Spleen (tissue), 11 donors: ENCODE data around the gene SELENOP. TPM values are rescaled to one million over a fixed set of nuclear protein-coding genes. Genes with fewer than 3 reads are reported as not detected.

Experiments
- DNase-seq: peaks from one replicate; pipeline ENCODE4 v3.0.0-alpha.2; 2020
- H3K27ac ChIP-seq, 8 donors: fragments of 200-600 bp; sonication (generic) in 7 of 8; 1 replicate in 4 of 8; 2 replicates in 4 of 8; pipeline versions ENCODE4 v1.5.0 to v1.8.0; 2016 to 2021; ENCODE audit warnings: inconsistent platforms in 4 of 8, mild to moderate bottlenecking in 4 of 8, moderate library complexity in 1 of 8
- H3K27me3 ChIP-seq, 7 donors: fragments of 200-600 bp; sonication (generic) in 6 of 7; replicated peaks in 1 of 7; 1 replicate in 4 of 7; 2 replicates in 3 of 7; pipeline versions ENCODE4 v1.5.0 to v1.8.0; 2016 to 2021; ENCODE audit warnings: inconsistent platforms in 3 of 7, mild to moderate bottlenecking in 1 of 7
- H3K36me3 ChIP-seq, 6 donors: fragments of 200-600 bp; sonication (generic) in 5 of 6; 1 replicate in 4 of 6; 2 replicates in 2 of 6; pipeline versions ENCODE4 v1.5.0 to v1.8.0; 2016 to 2021; ENCODE audit warnings: inconsistent platforms in 2 of 6
- H3K4me1 ChIP-seq, 6 donors: fragments of 200-600 bp; sonication (generic) in 5 of 6; 1 replicate in 3 of 6; 2 replicates in 3 of 6; pipeline versions ENCODE4 v1.5.0 to v1.8.0; 2016 to 2021; ENCODE audit warnings: inconsistent platforms in 3 of 6
- H3K4me3 ChIP-seq, 8 donors: fragments of 200-600 bp; sonication (generic) in 7 of 8; 1 replicate in 4 of 8; 2 replicates in 4 of 8; pipeline versions ENCODE4 v1.5.0 to v1.8.0; 2016 to 2021; ENCODE audit warnings: inconsistent platforms in 4 of 8, mild to moderate bottlenecking in 4 of 8, moderate library complexity in 2 of 8
- H3K9me3 ChIP-seq, 8 donors: fragments of 200-600 bp; sonication (generic) in 7 of 8; 1 replicate in 4 of 8; 2 replicates in 4 of 8; pipeline versions ENCODE4 v1.5.0 to v1.8.0; 2016 to 2021; ENCODE audit warnings: inconsistent platforms in 4 of 8
- POLR2A ChIP-seq, 3 donors: fragments of 450-650 bp; IDR thresholded peaks; one replicate each; pipeline ENCODE4 v1.5.1; 2017; ENCODE audit warnings: antibody characterized with exemption in 3 of 3, mild to moderate bottlenecking in 1 of 3
- POLR2AphosphoS5 ChIP-seq, 3 donors: sonication (generic); formaldehyde crosslinking; IDR thresholded peaks; one replicate each; pipeline ENCODE4 v1.5.1; 2017; ENCODE audit warnings: antibody characterized with exemption in 3 of 3
- WGBS, 5 donors: extraction: QIAGEN DNeasy Blood & Tissue Kit in 3 of 5; methylation state at CpG; one replicate each; pipeline versions ENCODE4 v1.1.5 to v1.1.7; 2013 to 2018; 5-methylcytosine and 5-hydroxymethylcytosine counted together
- intact Hi-C: fragments of 100-400 bp; cut with DNase I; formaldehyde crosslinking; loops from one replicate; pipeline ENCODE4 v1.15.0; 2023; ENCODE audit warnings: low total_unique reads
- polyA plus RNA-seq, 3 donors: library from polyadenylated mRNA; stranded (reverse); fragments of 200-250 nt; gene quantifications; one replicate each; pipeline ENCODE4 v1.2.1, GENCODE V29; 2013
- total RNA-seq, 7 donors: library from RNA; depleted of rRNA in 3 of 7; stranded (reverse); fragments of >200 nt in 3 of 7; fragmentation: NEBNext Ultra II Directional in 4 of 7; extraction: Animal tissue kit (Norgen Biotek cat#: 25700) in 4 of 7; gene quantifications; one replicate each; pipeline versions ENCODE4 v1.1.0 to v1.2.1, GENCODE V29; 2016 to 2021
- TF ChIP-seq, protein P1 (sequence below), 11 experiments: fragments of 200-600 bp in 7 of 11; fragments of 450-650 bp in 4 of 11; sonication (generic) in 4 of 11; IDR thresholded peaks in 8 of 11; conservative IDR thresholded peaks in 3 of 11; 1 replicate in 7 of 11; 2 replicates in 4 of 11; pipeline versions ENCODE4 v1.4.0 to v1.8.0; 2016 to 2021; ENCODE audit warnings: antibody characterized with exemption in 11 of 11, inconsistent platforms in 4 of 11, mild to moderate bottlenecking in 1 of 11
- donor health status: healthy with polysubstance abuse.
- donor health status: DM: no; HTN: no; CAD: no; lungs with moderate emphysema.
- donor health status: DM: no; HTN: no; CAD: no.
- donor health status: Bipolar disorder and iron deficiency.
- donor health status: healthy.
- donor health status: DM: no; HTN: no; CAD: no.
- donor health status: DM: yes; HTN: yes; CAD: no.

SELENOP gene
- total and polyA plus RNA-seq, 10 donors, result 98.7 to 2,596 (median 950) TPM

- DNase-seq, result no peak
- peaks cover 0 to 17% (median 7%) of the 10 kb centered on the region in 6 donors for H3K4me1 ChIP-seq
- H3K4me3 ChIP-seq, result no peak overlapping the region
- H3K27me3 ChIP-seq, result no peaks in the 10 kb centered on the region
- WGBS, 5 donors, result 87 to 93% (median 92%) methylated on average over 19 of the region's 19 CpGs
- no peaks in the 10 kb centered on the region for H3K9me3 ChIP-seq
- intact Hi-C loops, result loop anchor here (10.0 kb wide), 1 partner anchor 61 kb away; no protein-coding TSS in a partner anchor
- H3K27ac ChIP-seq, result no peak overlapping the region
- TF ChIP-seq POLR2AphosphoS5 (IDR thresholded peaks at IDR 0.05) (no peak), POLR2A (IDR thresholded peaks at IDR 0.05) (no peak)
- TF ChIP-seq, protein P1, sequence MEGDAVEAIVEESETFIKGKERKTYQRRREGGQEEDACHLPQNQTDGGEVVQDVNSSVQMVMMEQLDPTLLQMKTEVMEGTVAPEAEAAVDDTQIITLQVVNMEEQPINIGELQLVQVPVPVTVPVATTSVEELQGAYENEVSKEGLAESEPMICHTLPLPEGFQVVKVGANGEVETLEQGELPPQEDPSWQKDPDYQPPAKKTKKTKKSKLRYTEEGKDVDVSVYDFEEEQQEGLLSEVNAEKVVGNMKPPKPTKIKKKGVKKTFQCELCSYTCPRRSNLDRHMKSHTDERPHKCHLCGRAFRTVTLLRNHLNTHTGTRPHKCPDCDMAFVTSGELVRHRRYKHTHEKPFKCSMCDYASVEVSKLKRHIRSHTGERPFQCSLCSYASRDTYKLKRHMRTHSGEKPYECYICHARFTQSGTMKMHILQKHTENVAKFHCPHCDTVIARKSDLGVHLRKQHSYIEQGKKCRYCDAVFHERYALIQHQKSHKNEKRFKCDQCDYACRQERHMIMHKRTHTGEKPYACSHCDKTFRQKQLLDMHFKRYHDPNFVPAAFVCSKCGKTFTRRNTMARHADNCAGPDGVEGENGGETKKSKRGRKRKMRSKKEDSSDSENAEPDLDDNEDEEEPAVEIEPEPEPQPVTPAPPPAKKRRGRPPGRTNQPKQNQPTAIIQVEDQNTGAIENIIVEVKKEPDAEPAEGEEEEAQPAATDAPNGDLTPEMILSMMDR (IDR thresholded peaks at IDR 0.05 in 8 of 11, conservative IDR thresholded peaks at IDR 0.05 in 3 of 11), result no peak
- no peaks in the 10 kb centered on the region for H3K36me3 ChIP-seq
These were observed 1.8 kb upstream of the SELENOP start for GRCh38 chr5:42813533-42813932.

GRCh38 chr5:42812620-42813019 lies 928 bp upstream of the SELENOP start:
- Histone ChIP-seq H3K27ac (peak overlapping the region in 7 of 8 donors; percentile 71 to 88 (median 78)), H3K4me3 (peak overlapping the region in 1 of 8 donors; percentile 73)
- WGBS, 5 donors, result 74 to 91% (median 89%) methylated on average over 2 of the region's 2 CpGs

DNA sequence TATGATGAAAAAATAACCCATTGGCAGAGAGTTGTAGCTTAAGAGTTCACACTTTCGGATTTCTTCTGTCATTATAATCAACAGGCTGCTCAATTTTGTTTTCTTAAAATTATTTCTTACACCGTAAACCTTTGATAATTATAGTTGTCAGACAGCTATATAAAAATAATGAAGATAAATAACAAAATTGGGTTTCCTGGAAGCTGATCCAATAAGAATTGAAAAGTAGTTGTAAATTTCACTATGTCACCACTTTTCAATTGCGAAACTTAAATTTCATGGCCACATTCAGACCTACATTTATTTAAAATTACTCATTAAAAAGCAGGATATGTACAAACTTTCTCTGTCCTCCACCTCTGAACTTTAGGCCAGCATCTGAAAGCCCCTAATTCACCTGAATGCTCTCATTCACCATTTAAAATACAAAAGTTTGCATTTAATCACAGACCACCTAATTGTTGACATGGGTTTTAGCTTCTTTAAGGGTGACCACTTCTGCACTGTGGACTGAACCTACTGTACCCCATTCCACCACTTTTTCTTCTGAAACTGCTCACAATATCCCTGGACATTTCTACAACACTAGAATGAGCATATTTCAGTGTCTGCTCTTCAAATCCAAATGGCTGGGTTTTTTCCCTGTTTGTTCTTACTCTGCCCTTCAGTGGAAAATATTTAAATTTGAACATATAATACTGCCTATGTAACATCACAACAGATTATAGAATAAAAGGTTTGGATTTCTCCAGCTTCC lies 680 bp downstream of the SELENOP start:
- Histone ChIP-seq H3K9me3 (no peaks in the 10 kb centered on the region), H3K36me3 (peaks cover 0 to 17% (median 0%) of the 10 kb centered on the region in 6 donors), H3K27me3 (no peaks in the 10 kb centered on the region), H3K4me3 (peak overlapping the region; percentile 24 to 73 (median 43)), H3K4me1 (peaks cover 0 to 33% (median 18%) of the 10 kb centered on the region in 6 donors), H3K27ac (peak overlapping the region; percentile 4 to 88 (median 76))
- 40 to 62% (median 48%) methylated on average over 3 of the region's 3 CpGs for WGBS, 5 donors
- intact Hi-C loops, result loop anchor here (10.0 kb wide), 1 partner anchor 64 kb away; no protein-coding TSS in a partner anchor
- TF ChIP-seq POLR2A (IDR thresholded peaks at IDR 0.05) (no peak), POLR2AphosphoS5 (IDR thresholded peaks at IDR 0.05) (no peak)
- TF ChIP-seq, protein P1 (IDR thresholded peaks at IDR 0.05 in 8 of 11, conservative IDR thresholded peaks at IDR 0.05 in 3 of 11), result no peak
- DNase-seq, result no peak

More at GRCh38 chr5:42812620-42813019, 928 bp upstream of the SELENOP start:
- intact Hi-C loops, result loop anchor here (10.0 kb wide), 1 partner anchor 62 kb away; no protein-coding TSS in a partner anchor
- DNase-seq, result no peak
- H3K9me3 ChIP-seq, result no peaks in the 10 kb centered on the region
- TF ChIP-seq, protein P1 (IDR thresholded peaks at IDR 0.05 in 8 of 11, conservative IDR thresholded peaks at IDR 0.05 in 3 of 11), result no peak
- TF ChIP-seq POLR2A (IDR thresholded peaks at IDR 0.05) (no peak), POLR2AphosphoS5 (IDR thresholded peaks at IDR 0.05) (no peak)
- no peaks in the 10 kb centered on the region for H3K27me3 ChIP-seq
- peaks cover 0 to 6% (median 0%) of the 10 kb centered on the region in 6 donors for H3K36me3 ChIP-seq
- H3K4me1 ChIP-seq, result peaks cover 0 to 25% (median 11%) of the 10 kb centered on the region in 6 donors
